ENCODE measurements around the gene GCLM. TPM values are rescaled to one million over a fixed set of nuclear protein-coding genes. Genes with fewer than 3 reads are reported as not detected.
A peak's percentile ranks its signal among the peaks of the same experiment; 100 is the strongest.

The GCLM gene
- total and polyA plus RNA-seq, 4 donors: 6.8 to 16.2 (median 9.9) TPM

GRCh38 chr1:93904228-93904627 lies 5.0 kb downstream of the GCLM start:
- H3K9me3 ChIP-seq (ENCODE audit: control insufficient read depth, low read length): no peaks in the 10 kb centered on the region
- intact Hi-C loops (cut with DNase I): no loop called here
- no peaks in the 10 kb centered on the region for H3K36me3 ChIP-seq (ENCODE audit: control insufficient read depth in 1 of 2, insufficient read depth in 2 of 2, low read length in 1 of 2)
- 90 to 94% methylated on average over 2 of the region's 2 CpGs for WGBS, 2 donors
- H3K27ac ChIP-seq (ENCODE audit: low read depth in 1 of 2, low read length in 2 of 2): no peak overlapping the region
- no peak overlapping the region for H3K4me3 ChIP-seq (ENCODE audit: low read length in 2 of 2)
- peaks cover 0 to 6% of the 10 kb centered on the region in 2 donors for H3K4me1 ChIP-seq (ENCODE audit: control insufficient read depth in 1 of 2, insufficient read depth in 2 of 2, low read length in 2 of 2)
- DNase-seq (no peak), ATAC-seq (ENCODE audit: low FRiP score) (no peak)
- no peaks in the 10 kb centered on the region for H3K27me3 ChIP-seq (ENCODE audit: control insufficient read depth in 1 of 2, insufficient read depth in 2 of 2, low read length in 1 of 2)

- Histone ChIP-seq H3K27me3 (ENCODE audit: control insufficient read depth in 1 of 2, insufficient read depth in 2 of 2, low read length in 1 of 2) (no peaks in the 10 kb centered on the region), H3K4me3 (ENCODE audit: low read length in 2 of 2) (no peak overlapping the region), H3K9me3 (ENCODE audit: control insufficient read depth, low read length) (no peaks in the 10 kb centered on the region), H3K27ac (ENCODE audit: low read depth in 1 of 2, low read length in 2 of 2) (no peak overlapping the region), H3K4me1 (ENCODE audit: control insufficient read depth in 1 of 2, insufficient read depth in 2 of 2, low read length in 2 of 2) (peaks cover 0 to 2% of the 10 kb centered on the region in 2 donors), H3K36me3 (ENCODE audit: control insufficient read depth in 1 of 2, insufficient read depth in 2 of 2, low read length in 1 of 2) (no peaks in the 10 kb centered on the region)
- intact Hi-C loops (cut with DNase I): no loop called here
- ATAC-seq (ENCODE audit: low FRiP score) (no peak), DNase-seq (no peak)
- 96 to 99% methylated on average over 3 of the region's 3 CpGs for WGBS, 2 donors
Observed at GRCh38 chr1:93900723-93901504, 8.3 kb downstream of the GCLM start.

GRCh38 chr1:93899543-93900207 lies 9.6 kb downstream of the GCLM start:
- no peaks in the 10 kb centered on the region for H3K4me1 ChIP-seq (ENCODE audit: control insufficient read depth in 1 of 2, insufficient read depth in 2 of 2, low read length in 2 of 2)
- 76 to 77% methylated on average over 3 of the region's 3 CpGs for WGBS, 2 donors
- no peaks in the 10 kb centered on the region for H3K27me3 ChIP-seq (ENCODE audit: control insufficient read depth in 1 of 2, insufficient read depth in 2 of 2, low read length in 1 of 2)
- intact Hi-C loops (cut with DNase I): no loop called here
- H3K27ac ChIP-seq (ENCODE audit: low read depth in 1 of 2, low read length in 2 of 2): no peak overlapping the region
- ATAC-seq (ENCODE audit: low FRiP score) (no peak), DNase-seq (no peak)
- H3K36me3 ChIP-seq (ENCODE audit: control insufficient read depth in 1 of 2, insufficient read depth in 2 of 2, low read length in 1 of 2): no peaks in the 10 kb centered on the region
- no peak overlapping the region for H3K4me3 ChIP-seq (ENCODE audit: low read length in 2 of 2)
- H3K9me3 ChIP-seq (ENCODE audit: control insufficient read depth, low read length): no peaks in the 10 kb centered on the region

- 69 to 70% methylated on average over 6 of the region's 6 CpGs for WGBS, 2 donors
- DNase-seq: no peak
- H3K9me3 ChIP-seq (ENCODE audit: control insufficient read depth, low read length): no peaks in the 10 kb centered on the region
Observed at GRCh38 chr1:93888900-93889299, 20.3 kb downstream of the GCLM start.

GRCh38 chr1:93882269-93882668 lies 27.0 kb downstream of the GCLM start:
- WGBS, 2 donors: 64 to 68% methylated on average over 4 of the region's 4 CpGs
- Histone ChIP-seq H3K9me3 (ENCODE audit: control insufficient read depth, low read length) (no peaks in the 10 kb centered on the region), H3K4me3 (ENCODE audit: low read length in 2 of 2) (no peak overlapping the region), H3K27me3 (ENCODE audit: control insufficient read depth in 1 of 2, insufficient read depth in 2 of 2, low read length in 1 of 2) (no peaks in the 10 kb centered on the region), H3K27ac (ENCODE audit: low read depth in 1 of 2, low read length in 2 of 2) (no peak overlapping the region), H3K4me1 (ENCODE audit: control insufficient read depth in 1 of 2, insufficient read depth in 2 of 2, low read length in 2 of 2) (peaks cover 0 to 6% of the 10 kb centered on the region in 2 donors), H3K36me3 (ENCODE audit: control insufficient read depth in 1 of 2, insufficient read depth in 2 of 2, low read length in 1 of 2) (no peaks in the 10 kb centered on the region)
- DNase-seq (no peak), ATAC-seq (ENCODE audit: low FRiP score) (no peak)
- intact Hi-C loops (cut with DNase I): no loop called here

More at GRCh38 chr1:93888900-93889299, 20.3 kb downstream of the GCLM start:
- H3K4me3 ChIP-seq (ENCODE audit: low read length in 2 of 2): no peak overlapping the region
- ATAC-seq (ENCODE audit: low FRiP score): no peak
- H3K27ac ChIP-seq (ENCODE audit: low read depth in 1 of 2, low read length in 2 of 2): no peak overlapping the region
- H3K4me1 ChIP-seq (ENCODE audit: control insufficient read depth in 1 of 2, insufficient read depth in 2 of 2, low read length in 2 of 2): no peaks in the 10 kb centered on the region
- intact Hi-C loops (cut with DNase I): no loop called here
- H3K27me3 ChIP-seq (ENCODE audit: control insufficient read depth in 1 of 2, insufficient read depth in 2 of 2, low read length in 1 of 2): no peaks in the 10 kb centered on the region
- H3K36me3 ChIP-seq (ENCODE audit: control insufficient read depth in 1 of 2, insufficient read depth in 2 of 2, low read length in 1 of 2): no peaks in the 10 kb centered on the region

GRCh38 chr1:93880731-93881130 lies 28.5 kb downstream of the GCLM start:
- DNase-seq (no peak), ATAC-seq (ENCODE audit: low FRiP score) (no peak)
- intact Hi-C loops (cut with DNase I): no loop called here
- Histone ChIP-seq H3K9me3 (ENCODE audit: control insufficient read depth, low read length) (no peaks in the 10 kb centered on the region), H3K4me3 (ENCODE audit: low read length in 2 of 2) (no peak overlapping the region), H3K4me1 (ENCODE audit: control insufficient read depth in 1 of 2, insufficient read depth in 2 of 2, low read length in 2 of 2) (peaks cover 0 to 7% of the 10 kb centered on the region in 2 donors), H3K27me3 (ENCODE audit: control insufficient read depth in 1 of 2, insufficient read depth in 2 of 2, low read length in 1 of 2) (no peaks in the 10 kb centered on the region), H3K36me3 (ENCODE audit: control insufficient read depth in 1 of 2, insufficient read depth in 2 of 2, low read length in 1 of 2) (peaks cover 0 to 5% of the 10 kb centered on the region in 2 donors), H3K27ac (ENCODE audit: low read depth in 1 of 2, low read length in 2 of 2) (no peak overlapping the region)
- WGBS, 2 donors: 91 to 92% methylated on average over 2 of the region's 2 CpGs

- intact Hi-C loops (cut with DNase I): no loop called here
- H3K9me3 ChIP-seq (ENCODE audit: control insufficient read depth, low read length): no peaks in the 10 kb centered on the region
- DNase-seq: peak; percentile 95 to 97
- H3K27me3 ChIP-seq (ENCODE audit: control insufficient read depth in 1 of 2, insufficient read depth in 2 of 2, low read length in 1 of 2): no peaks in the 10 kb centered on the region
- WGBS, 2 donors: 0 to 1% methylated on average over 50 of the region's 50 CpGs
- ATAC-seq (ENCODE audit: low FRiP score): peak; percentile 98
- peak within 1 kb of the TSS; percentile 39 to 92 for H3K4me3 ChIP-seq (ENCODE audit: low read length in 2 of 2)
- peak within 1 kb of the TSS; percentile 77 to 78 for H3K27ac ChIP-seq (ENCODE audit: low read depth in 1 of 2, low read length in 2 of 2)
- peaks cover 4 to 5% of the 10 kb centered on the region in 2 donors for H3K36me3 ChIP-seq (ENCODE audit: control insufficient read depth in 1 of 2, insufficient read depth in 2 of 2, low read length in 1 of 2)
- peaks cover 0 to 7% of the 10 kb centered on the region in 2 donors for H3K4me1 ChIP-seq (ENCODE audit: control insufficient read depth in 1 of 2, insufficient read depth in 2 of 2, low read length in 2 of 2)
Observed at GRCh38 chr1:93878889-93879586, 30.2 kb downstream of the GCLM start, which contains the start of gene DNTTIP2. Gene DNTTIP2, minus strand, starts transcription at chr1:93879206. Its CDS starts 58 bp downstream, at chr1:93879148.

GRCh38 chr1:93878501-93878888 lies 30.7 kb downstream of the GCLM start:
- DNase-seq (peak; percentile 59 to 80), ATAC-seq (ENCODE audit: low FRiP score) (peak; percentile 68)
- 1% methylated on average over 20 of the region's 20 CpGs for WGBS, 2 donors
- Histone ChIP-seq H3K4me3 (ENCODE audit: low read length in 2 of 2) (peak overlapping the region; percentile 39 to 92), H3K4me1 (ENCODE audit: control insufficient read depth in 1 of 2, insufficient read depth in 2 of 2, low read length in 2 of 2) (peaks cover 0 to 7% of the 10 kb centered on the region in 2 donors), H3K9me3 (ENCODE audit: control insufficient read depth, low read length) (no peaks in the 10 kb centered on the region), H3K36me3 (ENCODE audit: control insufficient read depth in 1 of 2, insufficient read depth in 2 of 2, low read length in 1 of 2) (peaks cover 4 to 5% of the 10 kb centered on the region in 2 donors), H3K27me3 (ENCODE audit: control insufficient read depth in 1 of 2, insufficient read depth in 2 of 2, low read length in 1 of 2) (no peaks in the 10 kb centered on the region), H3K27ac (ENCODE audit: low read depth in 1 of 2, low read length in 2 of 2) (peak overlapping the region; percentile 45 to 77)
- intact Hi-C loops (cut with DNase I): no loop called here

Measured in aorta (tissue), 5 donors.